Heart left ventricle (tissue), 13 donors: ENCODE data around the gene PTPN1.

Experiments used
- CTCF ChIP-seq, 12 donors: fragments of 200-600 bp; sonication (generic) in 4 of 12; IDR thresholded peaks; one replicate each; pipeline versions ENCODE4 v1.5.0 to v1.8.0; 2018 to 2022; ENCODE audit warnings: antibody characterized with exemption in 12 of 12, mild to moderate bottlenecking in 5 of 12
- POLR2A ChIP-seq, 2 donors: fragments of 450-650 bp; IDR thresholded peaks; one replicate each; pipeline ENCODE4 v1.6.1; 2017; ENCODE audit warnings: antibody characterized with exemption in 2 of 2, mild to moderate bottlenecking in 2 of 2, moderate library complexity in 2 of 2
- donor health status: ischemic (EF 13 %, LVEDD 7.1; RV severe dilation, severe dysfunction).
- donor health status: DM: no; HTN: yes; CAD: no.
- donor health status: DM: no; HTN: no; CAD: no.
- donor health status: ischemic (EF 25% LVEDD 6.9; RV normal size, moderate dysfunction).
- donor health status: ischemic (EF 25% LVEDD 5.7; RV mildly dilated, moderate dysfunction).
- donor health status: ischemic (EF 35%, LVEDD 5.7; RV mildly dilated, moderate dysfunction).
- donor health status: nonischemic (EF 11% LVEDD 7.7; RV severe dilation, severe dysfunction).
- donor health status: DM: yes; HTN: yes; CAD: no.
- donor health status: PGD.
- donor health status: ischemic (EF 29% LVEDD 5.4; RV normal size, mild dysfunction).
- donor health status: nonischemic (EF 23%, LVEDD 6.1; RV moderate dilation, normal function).

GRCh38 chr20:50470264-50470858 lies 39.8 kb upstream of the PTPN1 start:
- TF ChIP-seq CTCF (IDR thresholded peaks at IDR 0.05) (no peak), POLR2A (IDR thresholded peaks at IDR 0.05) (no peak)
